Thymus (tissue), 11 donors: ENCODE results near the gene SLIT1. TPM values are rescaled to one million over a fixed set of nuclear protein-coding genes. Genes with fewer than 3 reads are reported as not detected.

Experiments
- DNase-seq, 9 donors: peaks; one replicate each; pipeline ENCODE4 v3.0.0-alpha.2; 2013; ENCODE audit warnings: low spot score in 9 of 9, low read depth in 6 of 9, missing footprints in 1 of 9
- H3K27ac ChIP-seq, 2 donors: one replicate each; pipeline ENCODE4 v1.5.1; 2013; ENCODE audit warnings: control low read depth in 1 of 2, low read depth in 1 of 2, low read length in 1 of 2, mild to moderate bottlenecking in 1 of 2, moderate library complexity in 1 of 2
- H3K27me3 ChIP-seq, 2 donors: one replicate each; pipeline ENCODE4 v1.5.1; 2013; ENCODE audit warnings: low read length in 1 of 2; ENCODE audit not compliant: control insufficient read depth in 2 of 2, insufficient read depth in 1 of 2
- H3K36me3 ChIP-seq, 2 donors: one replicate each; pipeline ENCODE4 v1.5.1; 2013; ENCODE audit warnings: low read length in 1 of 2, mild to moderate bottlenecking in 1 of 2, moderate library complexity in 1 of 2; ENCODE audit not compliant: control insufficient read depth in 2 of 2, insufficient read depth in 2 of 2
- H3K4me1 ChIP-seq, 2 donors: one replicate each; pipeline ENCODE4 v1.5.1; 2013; ENCODE audit warnings: low read length in 2 of 2; ENCODE audit not compliant: control insufficient read depth in 2 of 2, insufficient read depth in 2 of 2
- H3K4me3 ChIP-seq, 2 donors: one replicate each; pipeline ENCODE4 v1.5.1; 2013; ENCODE audit warnings: low read length in 2 of 2, control low read depth in 1 of 2, mild to moderate bottlenecking in 1 of 2
- H3K9me3 ChIP-seq, 2 donors: one replicate each; pipeline ENCODE4 v1.5.1; 2013; ENCODE audit warnings: low read length in 1 of 2, mild to moderate bottlenecking in 1 of 2; ENCODE audit not compliant: control insufficient read depth in 2 of 2, insufficient read depth in 1 of 2
- WGBS: extraction: QIAGEN DNeasy Blood & Tissue Kit; methylation state at CpG from one replicate; pipeline ENCODE4 v1.1.7; 2013; 5-methylcytosine and 5-hydroxymethylcytosine counted together
- polyA plus RNA-seq: library from polyadenylated mRNA; stranded (reverse); fragments of 200-250 nt; gene quantifications from one replicate; pipeline ENCODE4 v1.2.3, GENCODE V29; 2013
- total RNA-seq: library from RNA; stranded (reverse); fragments of 120-200 nt; gene quantifications from one replicate; pipeline ENCODE4 v1.2.4, GENCODE V29; 2013
- donor health status: healthy.

The SLIT1 gene
- total and polyA plus RNA-seq, 2 donors: 1.0 to 5.9 TPM

GRCh38 chr10:97123765-97124164 lies 62.0 kb downstream of the SLIT1 start:
- Histone ChIP-seq H3K4me3 (no peak overlapping the region), H3K27ac (no peak overlapping the region), H3K9me3 (peaks cover 0 to 6% of the 10 kb centered on the region in 2 donors), H3K27me3 (peaks cover 0 to 3% of the 10 kb centered on the region in 2 donors), H3K36me3 (peaks cover 3 to 52% of the 10 kb centered on the region in 2 donors), H3K4me1 (no peaks in the 10 kb centered on the region)
- WGBS: 82% methylated on average over 5 of the region's 5 CpGs
- no peak for DNase-seq

GRCh38 chr10:97121041-97121440 lies 64.7 kb downstream of the SLIT1 start:
- no peak overlapping the region for H3K27ac ChIP-seq
- 87% methylated on average over 4 of the region's 4 CpGs for WGBS
- H3K4me1 ChIP-seq: no peaks in the 10 kb centered on the region
- no peak for DNase-seq
- H3K9me3 ChIP-seq: no peaks in the 10 kb centered on the region
- H3K36me3 ChIP-seq: peaks cover 8 to 49% of the 10 kb centered on the region in 2 donors
- peaks cover 0 to 3% of the 10 kb centered on the region in 2 donors for H3K27me3 ChIP-seq
- no peak overlapping the region for H3K4me3 ChIP-seq

GRCh38 chr10:97120370-97120769 lies 65.4 kb downstream of the SLIT1 start:
- peaks cover 0 to 3% of the 10 kb centered on the region in 2 donors for H3K27me3 ChIP-seq
- DNase-seq: no peak
- no peak overlapping the region for H3K4me3 ChIP-seq
- H3K36me3 ChIP-seq: peaks cover 8 to 53% of the 10 kb centered on the region in 2 donors
- no peaks in the 10 kb centered on the region for H3K9me3 ChIP-seq
- WGBS: 87% methylated on average over 15 of the region's 15 CpGs
- H3K4me1 ChIP-seq: no peaks in the 10 kb centered on the region
- no peak overlapping the region for H3K27ac ChIP-seq

- peaks cover 8 to 54% of the 10 kb centered on the region in 2 donors for H3K36me3 ChIP-seq
- H3K4me1 ChIP-seq: no peaks in the 10 kb centered on the region
- 86% methylated on average over 20 of the region's 20 CpGs for WGBS
- peaks cover 0 to 3% of the 10 kb centered on the region in 2 donors for H3K27me3 ChIP-seq
- H3K27ac ChIP-seq: no peak overlapping the region
- H3K4me3 ChIP-seq: no peak overlapping the region
- no peak for DNase-seq
- no peaks in the 10 kb centered on the region for H3K9me3 ChIP-seq
Observed at GRCh38 chr10:97119058-97119745, 66.6 kb downstream of the SLIT1 start.

- peaks cover 7 to 45% of the 10 kb centered on the region in 2 donors for H3K36me3 ChIP-seq
- no peak for DNase-seq
- H3K4me3 ChIP-seq: no peak overlapping the region
- H3K9me3 ChIP-seq: no peaks in the 10 kb centered on the region
- H3K27me3 ChIP-seq: peaks cover 0 to 3% of the 10 kb centered on the region in 2 donors
- 64% methylated on average over 3 of the region's 3 CpGs for WGBS
- no peak overlapping the region for H3K27ac ChIP-seq
- no peaks in the 10 kb centered on the region for H3K4me1 ChIP-seq
Observed at GRCh38 chr10:97117372-97117771, 68.4 kb downstream of the SLIT1 start.

GRCh38 chr10:97116462-97117162 lies 69.1 kb downstream of the SLIT1 start:
- Histone ChIP-seq H3K4me3 (no peak overlapping the region), H3K9me3 (no peaks in the 10 kb centered on the region), H3K36me3 (peaks cover 5 to 39% of the 10 kb centered on the region in 2 donors), H3K27me3 (peaks cover 0 to 5% of the 10 kb centered on the region in 2 donors), H3K27ac (no peak overlapping the region), H3K4me1 (no peaks in the 10 kb centered on the region)
- DNase-seq: peak in 1 of 9 donors; percentile 27
- 86% methylated on average over 7 of the region's 7 CpGs for WGBS

GRCh38 chr10:97115846-97116245 lies 69.9 kb downstream of the SLIT1 start:
- Histone ChIP-seq H3K36me3 (peaks cover 5 to 33% of the 10 kb centered on the region in 2 donors), H3K27ac (no peak overlapping the region), H3K27me3 (peaks cover 0 to 5% of the 10 kb centered on the region in 2 donors), H3K4me1 (no peaks in the 10 kb centered on the region), H3K9me3 (no peaks in the 10 kb centered on the region), H3K4me3 (no peak overlapping the region)
- WGBS: 73% methylated on average over 2 of the region's 2 CpGs
- no peak for DNase-seq

- H3K4me1 ChIP-seq: peaks cover 7 to 24% of the 10 kb centered on the region in 2 donors
- peaks cover 5 to 23% of the 10 kb centered on the region in 2 donors for H3K36me3 ChIP-seq
- H3K27ac ChIP-seq: no peak overlapping the region
- peaks cover 0 to 2% of the 10 kb centered on the region in 2 donors for H3K27me3 ChIP-seq
- WGBS: 84% methylated on average over 11 of the region's 11 CpGs
- DNase-seq: no peak
- no peaks in the 10 kb centered on the region for H3K9me3 ChIP-seq
- no peak overlapping the region for H3K4me3 ChIP-seq
Observed at GRCh38 chr10:97111615-97112014, 74.1 kb downstream of the SLIT1 start.

GRCh38 chr10:97109547-97109946 lies 76.2 kb downstream of the SLIT1 start:
- Histone ChIP-seq H3K27ac (no peak overlapping the region), H3K36me3 (peaks cover 0 to 26% of the 10 kb centered on the region in 2 donors), H3K9me3 (no peaks in the 10 kb centered on the region), H3K4me3 (no peak overlapping the region), H3K4me1 (peaks cover 7 to 24% of the 10 kb centered on the region in 2 donors), H3K27me3 (peaks cover 0 to 2% of the 10 kb centered on the region in 2 donors)
- 28% methylated on average over 6 of the region's 6 CpGs for WGBS
- DNase-seq: peak in 3 of 9 donors; percentile 23 to 54 (median 35)
